ENCODE data around the gene ADAD2.

ADAD2 gene

DNA sequence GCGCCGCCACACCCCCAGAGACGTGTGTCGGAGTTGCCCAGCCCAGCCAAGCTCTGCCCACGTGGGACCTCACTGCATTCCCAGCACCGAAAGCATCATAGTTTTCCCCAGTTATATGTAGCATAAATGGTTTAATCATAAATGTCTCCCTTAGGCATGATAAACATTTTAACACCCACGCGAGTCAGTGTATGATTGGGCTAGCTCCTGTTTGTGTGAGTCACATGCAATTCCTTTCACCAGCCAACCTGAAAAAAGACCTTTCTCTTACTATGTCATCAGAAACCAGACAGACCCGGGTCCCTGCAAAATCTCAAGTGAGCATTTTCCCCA, 13.2 kb upstream of the ADAD2 start:
- DNase-seq: no peak

DNA sequence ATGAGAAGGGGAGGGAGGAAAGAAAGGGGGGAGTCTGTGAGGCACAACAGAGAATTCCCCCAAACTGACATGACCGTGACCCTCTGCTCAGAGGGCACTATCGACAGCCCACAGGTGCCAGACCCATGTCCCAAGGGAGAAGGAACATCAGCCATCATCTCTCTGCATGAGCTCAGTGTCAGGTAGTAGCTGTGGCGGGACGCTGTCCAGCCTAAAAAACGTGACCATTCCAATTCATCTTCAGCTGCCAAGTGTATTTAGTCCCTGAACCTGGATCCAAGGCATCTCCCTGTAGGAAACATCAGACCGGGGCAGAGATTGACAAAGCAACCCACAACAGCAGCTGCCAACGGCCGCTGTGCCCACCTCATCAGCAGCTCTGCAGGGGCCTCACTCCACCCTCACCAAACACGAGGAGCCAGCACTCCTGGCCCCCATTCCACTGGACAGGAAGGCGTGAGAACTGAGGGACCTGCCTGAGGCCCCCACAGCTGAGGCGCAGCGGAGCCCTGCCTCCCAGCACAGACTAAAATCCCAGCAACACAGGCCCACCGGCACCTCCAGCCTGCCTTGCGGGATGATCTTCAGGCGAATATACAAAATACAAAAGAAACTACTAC, 12.7 kb upstream of the ADAD2 start:
- DNase-seq: no peak

DNA sequence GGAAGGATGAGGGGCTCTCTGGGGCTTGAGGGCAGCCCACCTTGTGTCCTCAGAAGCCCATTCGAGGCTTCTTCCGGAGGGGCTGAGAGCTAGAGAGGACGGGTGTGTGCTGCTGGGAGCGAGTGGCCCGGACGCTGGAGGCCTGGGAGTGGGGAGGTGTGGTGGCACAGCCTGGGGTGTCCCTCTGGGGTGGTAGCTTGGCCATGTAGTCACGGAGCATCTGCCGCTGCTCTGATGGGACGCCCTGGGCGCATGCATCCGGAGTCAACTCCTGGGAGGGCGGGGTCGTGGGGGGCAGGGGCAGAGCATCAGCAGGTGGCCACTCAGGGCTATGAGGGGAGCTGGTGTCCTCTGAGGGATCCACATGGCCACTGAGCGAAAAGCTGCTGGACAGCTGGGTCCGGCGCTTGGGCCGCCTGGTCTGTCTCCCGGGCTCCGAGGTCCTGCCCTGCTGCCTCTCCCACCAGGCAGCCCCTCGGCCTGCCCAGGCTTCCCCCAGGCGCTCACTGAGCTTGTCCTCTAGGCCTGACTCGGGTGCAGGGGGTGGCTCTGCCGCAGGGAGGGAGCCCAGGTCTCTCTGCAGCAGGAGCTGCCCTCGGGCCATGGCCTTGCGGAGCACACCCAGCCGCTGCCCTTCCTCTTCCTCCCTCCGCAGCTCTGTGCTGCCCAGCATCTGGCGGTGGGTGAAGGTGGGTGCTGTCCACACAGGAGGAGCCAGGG, 11.9 kb upstream of the ADAD2 start:
- DNase-seq: no peak

DNA sequence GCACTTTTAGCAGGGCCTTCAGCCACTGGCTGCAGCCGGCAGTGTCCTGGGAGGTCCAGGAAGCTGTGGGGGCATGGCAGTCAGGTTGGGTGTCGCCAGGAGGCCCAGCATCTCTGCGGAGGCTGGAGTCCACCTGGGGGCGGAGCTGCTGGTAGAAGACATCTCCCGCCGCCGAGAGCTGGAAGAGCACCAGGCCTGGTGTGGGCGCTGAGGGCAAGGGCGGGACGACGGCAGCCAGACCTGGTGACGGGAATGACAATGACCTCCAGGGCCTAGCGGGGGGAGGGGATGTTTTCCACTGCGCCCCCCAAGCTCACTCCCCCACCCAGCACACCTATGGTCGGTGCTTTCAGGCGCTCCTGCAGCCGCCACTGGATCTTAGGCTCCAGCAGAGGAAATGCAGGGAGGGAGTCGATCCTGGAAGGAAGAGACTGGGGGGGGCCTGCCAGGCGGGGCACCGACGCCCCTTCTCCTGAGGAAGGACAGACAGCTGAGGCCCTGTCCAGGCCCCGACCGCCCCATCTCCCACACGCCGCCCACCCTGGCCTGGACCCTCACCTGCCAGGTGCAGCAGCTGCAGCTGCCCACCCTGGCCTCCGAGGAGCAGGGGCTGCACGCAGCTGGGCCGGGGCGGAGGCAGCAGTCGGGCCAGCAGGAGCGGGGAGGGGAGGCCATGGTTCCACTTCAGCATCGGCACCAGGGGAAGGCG, 11.2 kb upstream of the ADAD2 start:
- DNase-seq: no peak

DNA sequence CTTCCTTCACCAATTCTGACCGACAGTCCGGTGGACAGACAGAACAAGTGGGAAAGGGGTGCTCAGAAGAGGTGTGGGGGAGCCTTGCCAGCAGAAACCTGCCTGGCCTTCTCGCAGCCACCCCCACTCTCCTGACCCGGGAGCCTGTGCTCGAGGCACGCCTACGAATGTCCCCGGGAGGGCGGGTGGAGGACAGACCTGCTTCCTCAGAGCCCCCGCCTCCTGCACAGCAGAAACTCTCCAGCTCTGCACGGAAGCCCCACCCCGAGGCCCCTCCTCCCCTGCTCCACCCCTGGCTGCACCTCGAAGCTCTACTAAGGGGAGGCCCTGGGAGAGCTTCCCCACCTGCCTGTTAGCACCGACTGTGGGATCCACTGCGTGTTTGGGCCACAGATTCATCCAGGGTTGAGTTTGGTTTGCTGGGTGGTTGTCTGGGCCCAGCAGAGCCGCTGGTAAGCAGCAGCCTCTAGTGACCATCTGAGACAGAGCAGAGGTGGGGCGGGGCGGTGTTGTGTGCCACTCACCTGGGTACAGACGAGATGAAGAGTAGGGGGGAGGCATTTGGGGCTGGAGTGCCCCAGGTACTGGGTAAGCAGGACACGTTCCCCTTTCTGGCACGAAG, 10.3 kb upstream of the ADAD2 start:
- DNase-seq: no peak

- DNase-seq: no peak
Observed at GRCh38 chr16:84181144-84181915, 9.6 kb upstream of the ADAD2 start.

DNA sequence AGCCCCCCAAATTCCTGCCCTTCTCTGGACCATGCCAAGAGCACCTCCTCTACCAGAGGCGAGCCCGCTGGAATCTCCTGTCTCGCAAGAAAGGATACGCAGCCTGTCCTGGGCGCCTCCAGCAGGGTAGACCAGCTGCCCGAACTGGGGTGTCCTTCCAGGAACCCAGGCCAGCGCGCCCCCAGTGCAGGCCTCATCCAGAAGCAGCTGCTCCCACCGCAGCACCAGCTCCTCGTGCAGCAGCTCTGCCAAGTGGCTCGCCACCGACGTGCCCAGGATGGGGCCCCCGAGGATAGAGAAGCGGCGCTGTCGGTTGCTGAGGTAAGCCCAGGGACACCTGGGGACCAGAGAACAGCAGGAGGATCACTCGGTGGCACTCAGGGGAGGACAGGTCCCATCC, 8.9 kb upstream of the ADAD2 start:
- DNase-seq: no peak

- no peak for DNase-seq
Observed at GRCh38 chr16:84182680-84183571, 8.0 kb upstream of the ADAD2 start.

GRCh38 chr16:84183572-84183875, 7.4 kb upstream of the ADAD2 start:
- DNase-seq: no peak

GRCh38 chr16:84183911-84184591, 6.9 kb upstream of the ADAD2 start:
- no peak for DNase-seq

GRCh38 chr16:84184775-84185174, 6.2 kb upstream of the ADAD2 start:
- no peak for DNase-seq

GRCh38 chr16:84186685-84187437, 4.1 kb upstream of the ADAD2 start, which contains the start of gene TAF1C:
Gene TAF1C (minus strand): TSS chr16:84187057. CDS start chr16:84184988, 2,069 bp downstream.
- DNase-seq: peak; percentile 98

GRCh38 chr16:84191466-84191865, 509 bp downstream of the ADAD2 start:
- no peak for DNase-seq

GRCh38 chr16:84193480-84193879, 2.5 kb downstream of the ADAD2 start:
- no peak for DNase-seq

DNA sequence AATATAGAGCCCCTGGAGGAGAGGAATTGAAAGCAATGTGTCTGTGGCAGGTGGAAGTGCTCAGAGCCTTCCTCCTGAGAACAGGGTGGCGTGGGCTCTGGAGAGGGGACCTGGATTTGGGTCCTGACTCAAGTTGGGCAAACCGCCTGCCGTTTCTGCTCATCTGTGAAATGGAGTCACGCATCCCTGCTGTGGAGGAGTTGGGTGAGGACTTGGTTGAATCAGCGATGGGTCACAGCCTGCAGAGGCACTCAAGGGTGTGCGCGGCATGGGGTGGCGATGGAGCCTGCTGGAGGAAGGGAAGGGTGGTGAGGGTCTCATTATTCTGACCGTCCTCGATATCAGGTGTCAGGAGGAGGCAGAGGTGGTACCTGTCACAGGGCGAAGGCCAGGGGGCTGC, 3.1 kb downstream of the ADAD2 start:
- no peak for DNase-seq

DNA sequence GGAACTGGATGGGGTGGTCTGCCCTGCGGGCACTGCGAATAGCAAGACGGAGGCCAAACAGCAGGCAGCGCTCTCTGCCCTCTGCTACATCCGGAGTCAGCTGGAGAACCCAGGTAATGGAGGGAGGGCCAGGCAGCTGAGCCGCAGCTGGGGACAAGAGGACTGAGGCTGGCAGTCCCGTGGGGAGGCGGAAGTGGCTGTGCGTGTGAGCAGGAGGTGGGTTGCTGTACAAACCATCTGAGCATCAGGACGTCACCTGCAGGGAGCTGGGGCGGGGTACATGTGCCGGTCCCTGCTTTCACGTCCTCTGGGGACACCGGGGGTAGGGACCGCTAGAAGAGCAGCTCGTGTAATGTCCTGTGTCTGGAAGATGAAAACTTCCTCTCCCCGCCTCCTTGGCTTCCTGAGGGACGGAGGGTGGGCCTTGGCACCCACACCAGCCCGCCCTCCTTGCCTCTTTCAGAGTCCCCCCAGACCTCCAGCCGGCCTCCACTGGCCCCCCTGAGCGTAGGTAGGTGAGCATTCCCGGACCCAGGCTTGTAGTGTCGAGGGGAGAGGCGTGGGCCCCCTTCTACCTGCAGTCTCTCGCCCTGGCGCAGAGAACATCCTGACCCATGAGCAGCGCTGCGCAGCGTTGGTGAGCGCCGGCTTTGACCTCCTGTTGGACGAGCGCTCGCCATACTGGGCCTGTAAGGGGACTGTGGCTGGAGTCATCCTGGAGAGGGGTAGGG, 3.7 kb downstream of the ADAD2 start:
- DNase-seq: peak; percentile 34

DNA sequence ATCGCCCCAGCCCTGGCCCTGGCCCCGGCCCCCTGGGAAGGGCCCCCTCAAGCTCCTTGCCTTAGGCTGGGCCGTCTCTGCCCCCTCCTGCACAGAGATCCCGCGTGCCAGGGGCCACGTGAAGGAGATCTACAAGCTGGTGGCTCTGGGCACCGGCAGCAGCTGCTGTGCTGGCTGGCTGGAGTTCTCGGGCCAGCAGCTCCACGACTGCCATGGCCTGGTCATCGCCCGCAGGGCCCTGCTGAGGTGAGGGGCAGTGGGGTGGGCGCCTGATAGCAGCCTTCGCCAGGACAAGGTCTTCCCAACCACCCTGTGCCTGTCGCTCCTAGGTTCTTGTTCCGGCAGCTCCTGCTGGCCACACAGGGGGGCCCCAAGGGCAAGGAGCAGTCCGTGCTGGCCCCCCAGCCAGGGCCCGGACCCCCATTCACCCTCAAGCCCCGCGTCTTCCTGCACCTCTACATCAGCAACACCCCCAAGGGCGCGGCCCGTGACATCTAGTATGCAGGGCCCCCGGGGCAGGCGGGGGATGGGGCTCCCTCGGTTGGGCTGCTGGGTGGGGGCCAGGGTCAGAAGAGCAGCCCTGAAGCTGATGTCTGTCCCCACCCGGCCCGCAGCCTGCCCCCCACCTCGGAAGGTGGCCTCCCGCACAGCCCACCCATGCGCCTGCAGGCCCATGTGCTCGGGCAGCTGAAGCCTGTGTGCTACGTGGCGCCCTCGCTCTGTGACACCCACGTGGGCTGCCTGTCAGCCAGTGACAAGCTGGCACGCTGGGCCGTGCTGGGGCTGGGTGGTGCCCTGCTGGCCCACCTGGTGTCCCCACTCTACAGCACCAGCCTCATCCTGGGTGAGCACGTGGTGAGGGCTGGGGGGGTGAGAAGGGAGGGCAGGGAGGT, 4.5 kb downstream of the ADAD2 start:
- no peak for DNase-seq

- DNase-seq: no peak
Observed at GRCh38 chr16:84196101-84196500, 5.1 kb downstream of the ADAD2 start.
